ENCODE measurements around the gene ASIC4. TPM values are rescaled to one million over a fixed set of nuclear protein-coding genes. Genes with fewer than 3 reads are reported as not detected.

ASIC4 gene
- polyA plus RNA-seq, 2 of the 4 experiments (the other 2 are of a cell fraction) = 0.04 TPM; not detected in 1

GRCh38 chr2:219554350-219554749 lies 40.1 kb downstream of the ASIC4 start:
- Histone ChIP-seq H3K4me3 (no peak overlapping the region), H3K4me1 (peaks cover 16% of the 10 kb centered on the region), H3K4me2 (no peak overlapping the region), H3K27ac (no peak overlapping the region), H3K9me3 (no peaks in the 10 kb centered on the region)
- TF ChIP-seq CHD2 (IDR thresholded peaks at IDR 0.05; ENCODE audit: low read length, partially characterized antibody) = no peak
- no peak for TF ChIP-seq ELK1 (IDR thresholded peaks at IDR 0.05; ENCODE audit: low read depth, low read length)
- no peak for TF ChIP-seq KDM5A (IDR thresholded peaks at IDR 0.05)
- no peak for TF ChIP-seq JUN (IDR thresholded peaks at IDR 0.05)
- TF ChIP-seq PHF8 (IDR thresholded peaks at IDR 0.05; ENCODE audit: borderline replicate concordance, low read depth) = no peak
- TF ChIP-seq ZNF302 (CRISPR knock-in tag; IDR thresholded peaks at IDR 0.05) = no peak
- ChIA-PET CTCF (interaction anchor here (0.6 to 5.5 kb wide), 6 partner anchors 13 to 133 kb away, joined by 3 to 23 read pairs (median 6); no protein-coding TSS in a partner anchor), POLR2A (no interaction called here)
- FAIRE-seq (no peak), ATAC-seq (no peak), DNase-seq (ENCODE audit: low read depth in 1 of 2, low spot score in 1 of 2) (no peak)
- 79% methylated on average over 11 of the region's 15 CpGs for WGBS (ENCODE audit: missing lambda C conversion rate)

GRCh38 chr2:219555956-219556355 lies 41.7 kb downstream of the ASIC4 start:
- no peak overlapping the region for H3K4me2 ChIP-seq
- H3K4me3 ChIP-seq = no peak overlapping the region
- peaks cover 16% of the 10 kb centered on the region for H3K4me1 ChIP-seq
- ChIA-PET POLR2A (no interaction called here), CTCF (interaction anchor here (1.1 to 5.5 kb wide), 3 partner anchors 15 to 86 kb away, joined by 3 to 23 read pairs (median 19); no protein-coding TSS in a partner anchor)
- no peak overlapping the region for H3K27ac ChIP-seq
- DNase-seq (ENCODE audit: low read depth in 1 of 2, low spot score in 1 of 2) (no peak), FAIRE-seq (no peak), ATAC-seq (no peak)
- TF ChIP-seq TFCP2L1 (CRISPR knock-in tag; IDR thresholded peaks at IDR 0.05) = no peak
- no peak for TF ChIP-seq CBX2 (IDR thresholded peaks at IDR 0.05; ENCODE audit: borderline replicate concordance, low read depth)
- no peak for TF ChIP-seq RCOR1 (IDR thresholded peaks at IDR 0.05; ENCODE audit: low read depth, low read length)
- TF ChIP-seq EP300 (IDR thresholded peaks at IDR 0.05) = no peak
- TF ChIP-seq POLR2A (IDR thresholded peaks at IDR 0.05; ENCODE audit: low read length) = no peak
- no peak for TF ChIP-seq HDAC2 (IDR thresholded peaks at IDR 0.05)
- no peak for TF ChIP-seq RAD21 (conservative IDR thresholded peaks at IDR 0.05 in 1 of 2, IDR thresholded peaks at IDR 0.05 in 1 of 2)
- TF ChIP-seq HOXA7 (CRISPR knock-in tag; IDR thresholded peaks at IDR 0.05) = no peak
- TF ChIP-seq POLR2AphosphoS2 (conservative IDR thresholded peaks at IDR 0.05; ENCODE audit: low read length) = no peak
- no peak for TF ChIP-seq FOXS1 (CRISPR knock-in tag; IDR thresholded peaks at IDR 0.05)
- TF ChIP-seq ZFP36 (IDR thresholded peaks at IDR 0.05; ENCODE audit: borderline replicate concordance, partially characterized antibody) = no peak
- H3K9me3 ChIP-seq = no peaks in the 10 kb centered on the region
- 81% methylated on average over 19 of the region's 20 CpGs for WGBS (ENCODE audit: missing lambda C conversion rate)

- Histone ChIP-seq H3K9me3 (no peaks in the 10 kb centered on the region), H3K27ac (no peak overlapping the region), H3K4me1 (peaks cover 12% of the 10 kb centered on the region), H3K4me3 (no peak overlapping the region), H3K4me2 (no peak overlapping the region)
- no peak for DNase-seq (ENCODE audit: low read depth in 1 of 2, low spot score in 1 of 2)
- no peak for FAIRE-seq
- ATAC-seq = no peak
- CTCF ChIA-PET = interaction anchor here (1.1 to 5.5 kb wide), 2 partner anchors 15 to 40 kb away, joined by 3 to 23 read pairs; no protein-coding TSS in a partner anchor
- POLR2A ChIA-PET = no interaction called here
- TF ChIP-seq CBX2 (IDR thresholded peaks at IDR 0.05; ENCODE audit: borderline replicate concordance, low read depth) (no peak), HES2 (IDR thresholded peaks at IDR 0.05) (no peak), KDM1A (IDR thresholded peaks at IDR 0.05; ENCODE audit: low read depth) (no peak), CHD4 (IDR thresholded peaks at IDR 0.05; ENCODE audit: borderline replicate concordance) (no peak), EHF (CRISPR knock-in tag; IDR thresholded peaks at IDR 0.05) (no peak), REST (IDR thresholded peaks at IDR 0.05) (no peak), NPAS2 (CRISPR knock-in tag; IDR thresholded peaks at IDR 0.05; ENCODE audit: borderline replicate concordance) (no peak), POLR2A (IDR thresholded peaks at IDR 0.05; ENCODE audit: low read length) (no peak), TP53 (CRISPR knock-in tag; IDR thresholded peaks at IDR 0.05) (no peak), ESRRA (IDR thresholded peaks at IDR 0.05; ENCODE audit: borderline replicate concordance, low read length) (no peak), PBX3 (IDR thresholded peaks at IDR 0.05) (no peak), FOXS1 (CRISPR knock-in tag; IDR thresholded peaks at IDR 0.05) (no peak), ZSCAN20 (CRISPR knock-in tag; IDR thresholded peaks at IDR 0.05) (no peak), RAD21 (conservative IDR thresholded peaks at IDR 0.05 in 1 of 2, IDR thresholded peaks at IDR 0.05 in 1 of 2) (no peak), MAZ (IDR thresholded peaks at IDR 0.05; ENCODE audit: borderline replicate concordance, low read depth, low read length) (no peak), BHLHE40 (IDR thresholded peaks at IDR 0.05; ENCODE audit: low read depth, low read length) (no peak), SMC3 (IDR thresholded peaks at IDR 0.05) (no peak), EP300 (IDR thresholded peaks at IDR 0.05) (no peak)
- 74% methylated on average over 15 of the region's 19 CpGs for WGBS (ENCODE audit: missing lambda C conversion rate)
Observed at GRCh38 chr2:219556413-219556812, 42.1 kb downstream of the ASIC4 start.
